GM23338 (cell line): ENCODE measurements around the gene ALX1. TPM values are rescaled to one million over a fixed set of nuclear protein-coding genes. Genes with fewer than 3 reads are reported as not detected.

ENCODE experiments used
- ATAC-seq: fragments of 200-7000 bp; cut with Tn5 transposase; 3 replicates; pipeline ENCODE4 v1.9.1; 2020
- DNase-seq: peaks from one replicate; pipeline ENCODE4 v3.0.0-alpha.2; 2015; ENCODE audit warnings: low spot score
- H2AFZ ChIP-seq: fragments of 200-600 bp; sonication (generic); 2 replicates; pipeline ENCODE4 v1.8.0; 2016; ENCODE audit warnings: antibody characterized with exemption, mild to moderate bottlenecking, moderate library complexity
- H3F3A ChIP-seq: fragments of 200-600 bp; sonication (generic); replicated peaks from 2 replicates; pipeline ENCODE4 v1.8.0; 2017; ENCODE audit warnings: antibody characterized with exemption, mixed run types, low read depth
- H3K27ac ChIP-seq: fragments of 200-600 bp; sonication (generic); 2 replicates; pipeline ENCODE4 v1.6.1; 2016; ENCODE audit warnings: low read depth
- H3K27me3 ChIP-seq: fragments of 200-600 bp; sonication (generic); 2 replicates; pipeline ENCODE4 v1.8.0; 2016; ENCODE audit warnings: mild to moderate bottlenecking, mixed run types, moderate library complexity; ENCODE audit not compliant: insufficient read depth
- H3K36me3 ChIP-seq: fragments of 200-600 bp; sonication (generic); 2 replicates; pipeline ENCODE4 v1.8.0; 2016; ENCODE audit warnings: mild to moderate bottlenecking; ENCODE audit not compliant: insufficient read depth
- H3K4me1 ChIP-seq: fragments of 200-600 bp; sonication (generic); 2 replicates; pipeline ENCODE4 v1.8.0; 2016; ENCODE audit warnings: mild to moderate bottlenecking, moderate library complexity; ENCODE audit not compliant: insufficient read depth
- H3K4me2 ChIP-seq: fragments of 200-600 bp; sonication (generic); 2 replicates; pipeline ENCODE4 v1.7.1; 2017; ENCODE audit warnings: mixed run types
- H3K4me3 ChIP-seq: fragments of 200-600 bp; sonication (generic); 2 replicates; pipeline ENCODE4 v1.6.1; 2016; ENCODE audit warnings: mixed run types
- H3K79me2 ChIP-seq: fragments of 200-600 bp; sonication (generic); replicated peaks from 2 replicates; pipeline ENCODE4 v1.8.0; 2017; ENCODE audit warnings: mild to moderate bottlenecking; ENCODE audit not compliant: insufficient read depth
- H3K9me2 ChIP-seq: fragments of 200-600 bp; sonication (generic); 2 replicates; pipeline ENCODE4 v1.8.0; 2017; ENCODE audit not compliant: insufficient read depth
- H4K20me1 ChIP-seq: fragments of 200-600 bp; sonication (generic); replicated peaks from 2 replicates; pipeline ENCODE4 v1.8.0; 2017; ENCODE audit warnings: mild to moderate bottlenecking; ENCODE audit not compliant: insufficient read depth
- H3K27ac Mint-ChIP-seq: 2 replicates; pipeline ENCODE4 v1.8.0; 2020; ENCODE audit warnings: inconsistent platforms, mild to moderate bottlenecking, moderate library complexity, mixed read lengths
- H3K27me3 Mint-ChIP-seq: 3 replicates; pipeline ENCODE4 v1.8.0; 2022; ENCODE audit warnings: low read depth, mild to moderate bottlenecking, moderate library complexity, mixed read lengths, inconsistent platforms; ENCODE audit not compliant: insufficient read depth, poor library complexity
- H3K36me3 Mint-ChIP-seq: 3 replicates; pipeline ENCODE4 v1.8.0; 2021; ENCODE audit warnings: low read depth, mild to moderate bottlenecking, inconsistent platforms, moderate library complexity, mixed read lengths
- H3K4me1 Mint-ChIP-seq: 3 replicates; pipeline ENCODE4 v1.8.0; 2020; ENCODE audit warnings: mild to moderate bottlenecking, inconsistent platforms, mixed read lengths
- H3K4me3 Mint-ChIP-seq: 3 replicates; pipeline ENCODE4 v1.8.0; 2021; ENCODE audit warnings: moderate library complexity, mild to moderate bottlenecking, inconsistent platforms, mixed read lengths
- H3K9me3 Mint-ChIP-seq: 3 replicates; pipeline ENCODE4 v1.8.0; 2020; ENCODE audit warnings: moderate library complexity, mild to moderate bottlenecking, inconsistent platforms, mixed read lengths
- CREB1 ChIP-seq: fragments of 250-450 bp; sonication (Bioruptor Pico); IDR thresholded peaks from 2 replicates; pipeline ENCODE4 v1.5.0; 2020; ENCODE audit warnings: low read depth, mild to moderate bottlenecking, moderate library complexity
- CTCF ChIP-seq, 2 experiments: fragments of 200-600 bp in 1 of 2; sonication (generic) in 1 of 2; conservative IDR thresholded peaks; 2 replicates each; pipeline versions ENCODE4 v1.5.1 to v1.6.1; 2016 to 2017; ENCODE audit warnings: antibody characterized with exemption in 2 of 2, low read depth in 2 of 2, mild to moderate bottlenecking in 2 of 2, moderate library complexity in 1 of 2
- ETS1 ChIP-seq: IDR thresholded peaks from 2 replicates; pipeline ENCODE4 v1.6.1; 2016; ENCODE audit warnings: antibody characterized with exemption
- EZH2 ChIP-seq: fragments of 200-600 bp; sonication (generic); IDR thresholded peaks from one replicate; pipeline ENCODE4 v1.8.0; 2017; ENCODE audit warnings: antibody characterized with exemption, mild to moderate bottlenecking, low read depth; ENCODE audit not compliant: unreplicated experiment
- EZH2phosphoT487 ChIP-seq: fragments of 200-600 bp; sonication (generic); IDR thresholded peaks from one replicate; pipeline ENCODE4 v1.8.1; 2018; ENCODE audit warnings: antibody characterized with exemption; ENCODE audit not compliant: unreplicated experiment
- JUNB ChIP-seq: IDR thresholded peaks from one replicate; pipeline ENCODE4 v1.6.1; 2016; ENCODE audit warnings: antibody characterized with exemption; ENCODE audit not compliant: unreplicated experiment
- NANOG ChIP-seq: IDR thresholded peaks from 2 replicates; pipeline ENCODE4 v1.6.1; 2016; ENCODE audit warnings: antibody characterized with exemption, borderline replicate concordance
- POLR2AphosphoS5 ChIP-seq: IDR thresholded peaks from 2 replicates; pipeline ENCODE4 v1.6.1; 2016; ENCODE audit warnings: antibody characterized with exemption, low read depth
- REST ChIP-seq: IDR thresholded peaks from one replicate; pipeline ENCODE4 v1.6.1; 2018; ENCODE audit warnings: antibody characterized with exemption; ENCODE audit not compliant: unreplicated experiment
- STAT1 ChIP-seq: IDR thresholded peaks from one replicate; pipeline ENCODE4 v1.6.1; 2016; ENCODE audit warnings: antibody characterized with exemption; ENCODE audit not compliant: unreplicated experiment
- ZNF114 ChIP-seq: fragments of 250-450 bp; sonication (Bioruptor Pico); IDR thresholded peaks from 2 replicates; pipeline ENCODE4 v1.5.0; 2020; ENCODE audit warnings: mild to moderate bottlenecking, moderate library complexity
- ZNF331 ChIP-seq: fragments of 250-450 bp; sonication (Bioruptor Pico); IDR thresholded peaks from 2 replicates; pipeline ENCODE4 v1.5.0; 2020; ENCODE audit warnings: low read depth, mild to moderate bottlenecking, moderate library complexity
- ZNF462 ChIP-seq: fragments of 250-450 bp; sonication (Bioruptor Pico); IDR thresholded peaks from 2 replicates; pipeline ENCODE4 v1.5.0; 2020; ENCODE audit warnings: mild to moderate bottlenecking, moderate library complexity
- polyA plus RNA-seq: library from polyadenylated mRNA; unstranded; fragments of >200 nt; fragmentation: Nextera tagmentation; extraction: Ambion mirVana; gene quantifications from 2 replicates; pipeline ENCODE4 v1.2.1, GENCODE V29; 2016
- total RNA-seq: library from RNA; depleted of rRNA; stranded (reverse); fragments of >200 nt; shearing (Covaris generic); gene quantifications from 2 replicates; pipeline ENCODE4 v1.2.3, GENCODE V29; 2014

Gene ALX1
- total and polyA plus RNA-seq, 2 experiments from 2014 or later: 0.49 to 1.1 TPM

GRCh38 chr12:85266356-85266755, 13.7 kb upstream of the ALX1 start:
- H3F3A ChIP-seq: no peaks in the 10 kb centered on the region
- Mint-ChIP-seq H3K4me3 (no peak overlapping the region), H3K9me3 (no peaks in the 10 kb centered on the region), H3K4me1 (no peaks in the 10 kb centered on the region), H3K36me3 (no peaks in the 10 kb centered on the region), H3K27ac (no peak overlapping the region), H3K27me3 (no peaks in the 10 kb centered on the region)
- no peak overlapping the region for H2AFZ ChIP-seq
- H3K36me3 ChIP-seq: no peaks in the 10 kb centered on the region
- no peak for ATAC-seq
- no peak overlapping the region for H3K27ac ChIP-seq
- H3K79me2 ChIP-seq: no peaks in the 10 kb centered on the region
- no peak for TF ChIP-seq ZNF331 (CRISPR knock-in tag)
- TF ChIP-seq NANOG: no peak
- no peak for TF ChIP-seq POLR2AphosphoS5
- no peak for TF ChIP-seq EZH2phosphoT487
- no peak for TF ChIP-seq CREB1 (CRISPR knock-in tag)
- no peak for TF ChIP-seq JUNB
- TF ChIP-seq STAT1: no peak
- TF ChIP-seq ETS1: no peak
- TF ChIP-seq ZNF462 (CRISPR knock-in tag): no peak
- TF ChIP-seq CTCF (conservative IDR thresholded peaks at IDR 0.05; ENCODE audit: low read depth in 2 of 2): no peak
- TF ChIP-seq EZH2: no peak
- no peak for TF ChIP-seq REST
- no peak for TF ChIP-seq ZNF114
- H3K9me2 ChIP-seq: no peaks in the 10 kb centered on the region
- DNase-seq: no peak
- no peak overlapping the region for H3K4me3 ChIP-seq
- no peak overlapping the region for H3K4me2 ChIP-seq
- H4K20me1 ChIP-seq: no peaks in the 10 kb centered on the region; the same call in 1 of the 2 replicates
- H3K4me1 ChIP-seq: no peaks in the 10 kb centered on the region
- H3K27me3 ChIP-seq: peaks cover 9% of the 10 kb centered on the region
